Lower leg skin (tissue), 3 donors: ENCODE data around the gene CHMP4A.

ENCODE experiments used
- CTCF ChIP-seq, 3 donors: fragments of 450-650 bp; IDR thresholded peaks; one replicate each; pipeline ENCODE4 v1.5.1; 2016; ENCODE audit warnings: antibody characterized with exemption in 3 of 3, mild to moderate bottlenecking in 3 of 3, moderate library complexity in 2 of 3
- POLR2A ChIP-seq, 2 donors: fragments of 450-650 bp; IDR thresholded peaks; one replicate each; pipeline ENCODE4 v1.6.1; 2016 to 2017; ENCODE audit warnings: antibody characterized with exemption in 2 of 2, mild to moderate bottlenecking in 1 of 2, moderate library complexity in 1 of 2

- TF ChIP-seq CTCF (IDR thresholded peaks at IDR 0.05) (no peak), POLR2A (IDR thresholded peaks at IDR 0.05) (no peak)
Measured at GRCh38 chr14:24176599-24176998, 36.7 kb downstream of the CHMP4A start.
